GF-D8 (cell line): Measurements from ENCODE around the gene RIMS1.

Source experiments
- DNase-seq: peaks from one replicate; lab custom pipeline; 2025; lab: John Stamatoyannopoulos, UW

Gene RIMS1

GRCh38 chr6:71886184-71887005 lies at the start of gene RIMS1:
RIMS1 (plus strand) TSS chr6:71886550; CDS start chr6:71887024, 474 bp downstream.
- no peak for DNase-seq

- no peak for DNase-seq
Measured at GRCh38 chr6:71851214-71851613, 35.1 kb upstream of the RIMS1 start.

GRCh38 chr6:71852948-71853347 lies 33.4 kb upstream of the RIMS1 start:
- DNase-seq: no peak

GRCh38 chr6:71855406-71855805 lies 30.9 kb upstream of the RIMS1 start:
- DNase-seq: no peak

GRCh38 chr6:71879016-71879415 lies 7.3 kb upstream of the RIMS1 start:
- DNase-seq: no peak

- DNase-seq: no peak
Measured at GRCh38 chr6:71887006-71887743, 825 bp downstream of the RIMS1 start.

GRCh38 chr6:71887744-71888230 lies 1.4 kb downstream of the RIMS1 start:
- DNase-seq: no peak

GRCh38 chr6:71888756-71889340 lies 2.5 kb downstream of the RIMS1 start:
- no peak for DNase-seq

- no peak for DNase-seq
Measured at GRCh38 chr6:71889366-71889765, 3.0 kb downstream of the RIMS1 start.

- no peak for DNase-seq
Measured at GRCh38 chr6:71892641-71893040, 6.3 kb downstream of the RIMS1 start.

- DNase-seq: no peak
Measured at GRCh38 chr6:71900642-71901041, 14.3 kb downstream of the RIMS1 start.

GRCh38 chr6:71902261-71902660 lies 15.9 kb downstream of the RIMS1 start:
- DNase-seq: no peak

GRCh38 chr6:71906813-71907212 lies 20.5 kb downstream of the RIMS1 start:
- DNase-seq: no peak

- DNase-seq: no peak
Measured at GRCh38 chr6:71908162-71908765, 21.9 kb downstream of the RIMS1 start.

- DNase-seq: no peak
Measured at GRCh38 chr6:71913444-71914234, 27.3 kb downstream of the RIMS1 start.

- no peak for DNase-seq
Measured at GRCh38 chr6:71929047-71929446, 42.7 kb downstream of the RIMS1 start.

GRCh38 chr6:71933881-71934280 lies 47.5 kb downstream of the RIMS1 start:
- DNase-seq: no peak

- no peak for DNase-seq
Measured at GRCh38 chr6:71965404-71965803, 79.1 kb downstream of the RIMS1 start.

GRCh38 chr6:71967436-71967835 lies 81.1 kb downstream of the RIMS1 start:
- DNase-seq: no peak

- no peak for DNase-seq
Measured at GRCh38 chr6:71977884-71978283, 91.5 kb downstream of the RIMS1 start.

- no peak for DNase-seq
Measured at GRCh38 chr6:71979911-71980310, 93.6 kb downstream of the RIMS1 start.

- no peak for DNase-seq
Measured at GRCh38 chr6:71982389-71982788, 96.0 kb downstream of the RIMS1 start.
